ENCODE measurements around the gene ZGPAT. TPM values are rescaled to one million over a fixed set of nuclear protein-coding genes. Genes with fewer than 3 reads are reported as not detected.
A peak's percentile ranks its signal among the peaks of the same experiment; 100 is the strongest.

Gene ZGPAT
- total RNA-seq, 1 donor from 2014 or later = 34.6 TPM

DNA sequence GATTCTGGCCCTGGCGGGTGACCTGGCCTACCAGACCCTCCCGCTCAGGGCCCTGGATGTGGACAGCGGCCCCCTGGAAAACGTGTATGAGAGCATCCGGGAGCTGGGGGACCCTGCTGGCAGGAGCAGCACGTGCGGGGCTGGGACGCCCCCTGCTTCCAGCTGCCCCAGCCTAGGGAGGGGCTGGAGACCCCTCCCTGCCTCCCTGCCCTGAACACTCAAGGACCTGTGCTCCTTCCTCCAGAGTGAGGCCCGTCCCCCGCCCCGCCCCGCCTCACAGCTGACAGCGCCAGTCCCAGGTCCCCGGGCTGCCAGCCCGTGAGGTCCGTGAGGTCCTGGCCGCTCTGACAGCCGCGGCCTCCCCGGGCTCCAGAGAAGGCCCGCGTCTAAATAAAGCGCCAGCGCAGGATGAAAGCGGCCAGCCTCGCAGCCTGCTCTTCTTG is 30.9 kb downstream of the ZGPAT start:
- Mint-ChIP-seq H3K4me1 (no peaks in the 10 kb centered on the region), H3K36me3 (peaks cover 11% of the 10 kb centered on the region), H3K27ac (no peak overlapping the region), H3K4me3 (peak overlapping the region; percentile 37), H3K27me3 (ENCODE audit: low read depth) (peaks cover 7% of the 10 kb centered on the region), H3K9me3 (no peaks in the 10 kb centered on the region)
- TF ChIP-seq, protein P1, sequence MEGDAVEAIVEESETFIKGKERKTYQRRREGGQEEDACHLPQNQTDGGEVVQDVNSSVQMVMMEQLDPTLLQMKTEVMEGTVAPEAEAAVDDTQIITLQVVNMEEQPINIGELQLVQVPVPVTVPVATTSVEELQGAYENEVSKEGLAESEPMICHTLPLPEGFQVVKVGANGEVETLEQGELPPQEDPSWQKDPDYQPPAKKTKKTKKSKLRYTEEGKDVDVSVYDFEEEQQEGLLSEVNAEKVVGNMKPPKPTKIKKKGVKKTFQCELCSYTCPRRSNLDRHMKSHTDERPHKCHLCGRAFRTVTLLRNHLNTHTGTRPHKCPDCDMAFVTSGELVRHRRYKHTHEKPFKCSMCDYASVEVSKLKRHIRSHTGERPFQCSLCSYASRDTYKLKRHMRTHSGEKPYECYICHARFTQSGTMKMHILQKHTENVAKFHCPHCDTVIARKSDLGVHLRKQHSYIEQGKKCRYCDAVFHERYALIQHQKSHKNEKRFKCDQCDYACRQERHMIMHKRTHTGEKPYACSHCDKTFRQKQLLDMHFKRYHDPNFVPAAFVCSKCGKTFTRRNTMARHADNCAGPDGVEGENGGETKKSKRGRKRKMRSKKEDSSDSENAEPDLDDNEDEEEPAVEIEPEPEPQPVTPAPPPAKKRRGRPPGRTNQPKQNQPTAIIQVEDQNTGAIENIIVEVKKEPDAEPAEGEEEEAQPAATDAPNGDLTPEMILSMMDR (IDR thresholded peaks at IDR 0.05; ENCODE audit: unreplicated experiment) = no peak
- DNase-seq (ENCODE audit: low spot score in 2 of 2, unreplicated experiment in 2 of 2) = no peak

DNA sequence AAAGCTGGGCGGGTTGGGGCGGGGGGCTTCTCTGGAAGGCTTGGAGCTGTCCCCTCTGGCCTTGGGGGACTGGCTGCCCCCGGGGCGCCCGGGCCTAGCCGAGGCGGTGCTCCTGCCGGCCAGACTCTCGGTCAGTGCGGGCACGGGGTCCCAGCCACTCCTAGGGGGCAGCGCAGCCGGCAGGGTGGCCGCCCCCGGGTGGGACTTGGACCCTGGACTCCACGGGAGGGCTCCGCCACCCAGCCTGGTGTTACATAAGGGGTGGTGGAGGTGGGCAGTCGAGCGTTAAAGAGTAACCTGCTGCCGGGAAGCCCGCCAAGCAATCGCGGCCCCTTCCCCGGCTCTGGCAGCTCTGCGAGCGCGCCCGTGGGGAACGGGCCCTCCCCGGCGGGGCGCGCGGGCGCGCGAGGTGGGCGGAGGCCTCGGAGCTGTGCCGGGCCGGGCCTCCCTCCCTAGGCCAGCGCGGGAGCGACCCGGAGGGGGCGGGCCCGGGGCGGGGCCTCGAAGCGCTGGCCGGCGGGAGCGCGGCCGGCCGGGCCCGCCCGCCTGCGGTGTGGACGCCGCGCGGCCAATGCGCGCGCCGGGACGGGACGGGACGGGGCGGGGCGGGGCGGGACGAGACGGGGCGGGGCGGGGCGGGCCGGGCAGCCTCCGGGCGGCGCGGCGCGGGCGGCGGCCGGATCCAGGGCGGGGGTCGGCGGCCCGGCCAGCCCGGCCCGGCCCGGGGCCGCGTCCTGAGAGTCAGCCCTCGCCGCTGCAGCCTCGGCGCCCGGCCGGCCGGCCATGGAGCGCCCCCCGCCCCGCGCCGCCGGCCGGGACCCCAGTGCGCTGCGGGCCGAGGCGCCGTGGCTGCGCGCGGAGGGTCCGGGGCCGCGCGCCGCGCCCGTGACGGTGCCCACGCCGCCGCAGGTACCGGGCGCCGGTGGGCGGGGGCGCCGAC is 31.6 kb downstream of the ZGPAT start, which contains the start of gene SLC2A4RG:
SLC2A4RG (plus strand) TSS at position 647 of the 940 bp plus-strand sequence; CDS start at position 784, 137 bp downstream.
- peaks cover 6% of the 10 kb centered on the region for H3K36me3 Mint-ChIP-seq
- peak in 1 of 2 experiments; percentile 72 for DNase-seq (ENCODE audit: low spot score in 2 of 2, unreplicated experiment in 2 of 2)
- H3K27ac Mint-ChIP-seq = no peak within 1 kb of the TSS
- H3K9me3 Mint-ChIP-seq = no peaks in the 10 kb centered on the region
- peak within 1 kb of the TSS; percentile 70 for H3K4me3 Mint-ChIP-seq
- TF ChIP-seq, protein P1 (IDR thresholded peaks at IDR 0.05; ENCODE audit: unreplicated experiment) = no peak
- no peaks in the 10 kb centered on the region for H3K4me1 Mint-ChIP-seq
- peaks cover 7% of the 10 kb centered on the region for H3K27me3 Mint-ChIP-seq (ENCODE audit: low read depth)

DNA sequence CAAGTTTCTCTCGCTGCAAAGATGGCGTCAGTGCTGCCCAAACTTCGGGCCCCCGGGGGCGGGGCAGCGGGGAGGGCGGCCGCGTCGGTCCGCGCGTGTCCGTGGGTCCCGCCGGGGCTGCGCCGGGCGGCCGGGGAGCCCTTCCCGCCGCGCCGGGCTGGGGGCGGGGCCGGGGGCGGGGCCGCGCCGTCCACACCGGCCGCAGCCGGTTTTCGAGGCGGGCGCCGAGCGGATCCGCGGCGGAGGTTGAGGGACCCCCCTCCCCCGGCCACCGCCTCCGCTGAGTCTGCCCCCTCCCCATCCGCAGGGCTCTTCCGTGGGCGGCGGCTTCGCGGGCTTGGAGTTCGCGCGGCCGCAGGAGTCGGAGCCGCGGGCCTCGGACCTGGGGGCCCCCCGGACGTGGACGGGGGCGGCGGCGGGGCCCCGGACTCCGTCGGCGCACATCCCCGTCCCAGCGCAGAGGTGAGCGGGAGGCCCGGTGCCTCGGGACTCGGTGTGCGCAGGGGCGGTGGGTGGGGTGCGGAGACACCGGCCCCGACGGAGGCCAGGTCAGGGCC is 32.3 kb downstream of the ZGPAT start:
- Mint-ChIP-seq H3K9me3 (no peaks in the 10 kb centered on the region), H3K4me1 (no peaks in the 10 kb centered on the region), H3K36me3 (peaks cover 6% of the 10 kb centered on the region), H3K27ac (no peak overlapping the region), H3K4me3 (peak overlapping the region; percentile 70), H3K27me3 (ENCODE audit: low read depth) (peaks cover 7% of the 10 kb centered on the region)
- DNase-seq (ENCODE audit: low spot score in 2 of 2, unreplicated experiment in 2 of 2) = peak in 1 of 2 experiments; percentile 71
- TF ChIP-seq, protein P1 (IDR thresholded peaks at IDR 0.05; ENCODE audit: unreplicated experiment) = no peak

DNA sequence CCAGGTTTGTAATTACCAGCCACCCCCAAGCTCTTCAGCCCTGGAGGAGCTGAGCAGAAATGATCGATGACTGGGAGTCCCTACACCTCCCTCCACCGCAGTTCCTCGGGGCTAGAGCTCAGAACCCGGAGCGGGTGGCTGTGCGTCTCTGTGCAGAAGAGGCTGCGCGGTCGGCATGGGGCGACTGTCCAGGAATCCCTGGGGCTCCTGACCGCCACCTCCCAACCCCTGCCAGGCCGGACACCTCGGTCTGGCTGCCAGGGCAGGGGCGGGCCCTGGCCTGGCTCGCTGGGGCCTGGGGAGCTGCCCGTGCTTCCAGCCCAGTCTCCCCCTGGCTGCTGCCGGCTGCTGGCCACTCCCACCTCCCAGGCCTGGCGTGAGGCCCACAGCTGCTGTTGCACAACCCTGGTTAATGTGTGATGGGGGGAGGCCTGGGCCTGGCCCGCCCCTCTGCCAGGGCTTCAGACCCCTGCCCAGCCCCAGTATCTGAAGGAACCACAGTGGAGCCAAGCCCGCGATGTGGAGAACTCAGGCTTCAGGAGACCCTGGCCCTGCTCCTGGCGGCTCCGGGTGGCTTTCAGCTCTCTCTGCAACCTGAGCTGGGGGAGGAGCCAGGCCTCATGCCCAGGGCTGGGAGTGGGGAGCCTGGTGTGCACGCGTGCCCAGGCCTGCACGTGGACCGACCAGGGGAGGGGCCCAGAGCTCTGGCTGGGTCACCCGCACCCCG is 33.0 kb downstream of the ZGPAT start:
- H3K36me3 Mint-ChIP-seq = peaks cover 5% of the 10 kb centered on the region
- H3K27ac Mint-ChIP-seq = peak overlapping the region; percentile 78
- H3K4me3 Mint-ChIP-seq = peak overlapping the region; percentile 70
- peak in 1 of 2 experiments; percentile 88 for DNase-seq (ENCODE audit: low spot score in 2 of 2, unreplicated experiment in 2 of 2)
- no peaks in the 10 kb centered on the region for H3K9me3 Mint-ChIP-seq
- TF ChIP-seq, protein P1 (IDR thresholded peaks at IDR 0.05; ENCODE audit: unreplicated experiment) = no peak
- H3K4me1 Mint-ChIP-seq = no peaks in the 10 kb centered on the region
- peaks cover 6% of the 10 kb centered on the region for H3K27me3 Mint-ChIP-seq (ENCODE audit: low read depth)

DNA sequence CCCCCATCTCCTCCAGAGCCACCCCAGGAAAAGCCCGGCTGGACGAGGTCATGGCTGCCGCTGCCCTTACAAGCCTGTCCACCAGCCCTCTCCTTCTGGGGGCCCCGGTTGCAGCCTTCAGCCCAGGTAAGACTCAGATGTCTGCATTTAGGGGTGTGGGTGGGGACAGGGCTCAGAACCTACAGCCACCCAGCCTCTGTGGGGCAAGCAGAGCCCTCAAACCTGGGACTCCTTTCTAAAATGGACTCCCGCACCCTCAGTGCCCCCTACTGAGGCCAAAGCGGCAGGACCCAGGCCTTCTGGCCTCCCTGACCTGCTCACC is 33.5 kb downstream of the ZGPAT start:
- Mint-ChIP-seq H3K36me3 (peaks cover 2% of the 10 kb centered on the region), H3K27ac (peak overlapping the region; percentile 21), H3K4me3 (peak overlapping the region; percentile 70), H3K4me1 (no peaks in the 10 kb centered on the region), H3K27me3 (ENCODE audit: low read depth) (peaks cover under 1% of the 10 kb centered on the region), H3K9me3 (no peaks in the 10 kb centered on the region)
- TF ChIP-seq, protein P1 (IDR thresholded peaks at IDR 0.05; ENCODE audit: unreplicated experiment) = no peak
- DNase-seq (ENCODE audit: low spot score in 2 of 2, unreplicated experiment in 2 of 2) = no peak

All from mesothelial cell of epicardium (in vitro differentiated cells).